Tibial artery (tissue), 4 donors: ENCODE measurements around the gene NEK4.

Source experiments
- DNase-seq, 2 donors: peaks; one replicate each; pipeline ENCODE4 v3.0.0-alpha.2; 2019
- H3K27ac ChIP-seq, 2 donors: fragments of 200-600 bp; sonication (generic) in 1 of 2; 1 replicate in 1 of 2; 2 replicates in 1 of 2; pipeline ENCODE4 v1.5.1; 2018 to 2019; ENCODE audit warnings: mild to moderate bottlenecking in 1 of 2
- H3K27me3 ChIP-seq, 2 donors: fragments of 200-600 bp; sonication (generic) in 1 of 2; one replicate each; pipeline versions ENCODE4 v1.5.1 to v1.6.0; 2016 to 2019
- H3K36me3 ChIP-seq, 3 donors: fragments of 200-600 bp; sonication (generic) in 2 of 3; one replicate each; pipeline ENCODE4 v1.5.1; 2016 to 2019; ENCODE audit warnings: mild to moderate bottlenecking in 2 of 3
- H3K4me1 ChIP-seq, 4 donors: fragments of 200-600 bp; sonication (generic) in 2 of 4; 1 replicate in 3 of 4; 2 replicates in 1 of 4; pipeline ENCODE4 v1.5.1; 2016 to 2019
- H3K4me3 ChIP-seq, 2 donors: fragments of 200-600 bp; sonication (generic) in 1 of 2; 1 replicate in 1 of 2; 2 replicates in 1 of 2; pipeline ENCODE4 v1.5.1; 2018 to 2019; ENCODE audit warnings: mild to moderate bottlenecking in 2 of 2
- H3K9me3 ChIP-seq, 3 donors: fragments of 200-600 bp; sonication (generic) in 1 of 3; one replicate each; pipeline ENCODE4 v1.5.1; 2016 to 2019
- CTCF ChIP-seq, 2 experiments: fragments of 200-600 bp in 1 of 2; fragments of 450-650 bp in 1 of 2; IDR thresholded peaks; one replicate each; pipeline ENCODE4 v1.5.1; 2017 to 2019; ENCODE audit warnings: antibody characterized with exemption in 2 of 2, mild to moderate bottlenecking in 1 of 2, moderate library complexity in 1 of 2
- intact Hi-C: fragments of 100-400 bp; cut with DNase I; formaldehyde crosslinking; loops from one replicate; pipeline ENCODE4 v1.15.0; 2023; ENCODE audit warnings: low total_unique reads

NEK4 gene

GRCh38 chr3:52798376-52798977 lies 27.7 kb upstream of the NEK4 start:
- Histone ChIP-seq H3K27me3 (no peaks in the 10 kb centered on the region), H3K4me1 (peaks cover 0 to 61% (median 36%) of the 10 kb centered on the region in 4 donors), H3K36me3 (peaks cover 8 to 20% (median 11%) of the 10 kb centered on the region in 3 donors), H3K9me3 (no peaks in the 10 kb centered on the region), H3K4me3 (no peak overlapping the region), H3K27ac (peak overlapping the region; percentile 63 to 88)
- DNase-seq = no peak
- no peak for TF ChIP-seq CTCF (IDR thresholded peaks at IDR 0.05)
- intact Hi-C loops = no loop called here

GRCh38 chr3:52796411-52796810 lies 25.7 kb upstream of the NEK4 start:
- Histone ChIP-seq H3K27ac (peak overlapping the region; percentile 83 to 88), H3K4me3 (no peak overlapping the region), H3K36me3 (peaks cover 4 to 13% (median 9%) of the 10 kb centered on the region in 3 donors), H3K9me3 (no peaks in the 10 kb centered on the region), H3K27me3 (no peaks in the 10 kb centered on the region), H3K4me1 (peaks cover 0 to 61% (median 38%) of the 10 kb centered on the region in 4 donors)
- intact Hi-C loops = no loop called here
- TF ChIP-seq CTCF (IDR thresholded peaks at IDR 0.05) = no peak
- no peak for DNase-seq

- no peak for TF ChIP-seq CTCF (IDR thresholded peaks at IDR 0.05)
- intact Hi-C loops = no loop called here
- H3K27ac ChIP-seq = peak overlapping the region; percentile 83 to 88
- H3K27me3 ChIP-seq = no peaks in the 10 kb centered on the region
- H3K4me3 ChIP-seq = peak overlapping the region; percentile 27 to 35
- no peak for DNase-seq
- H3K9me3 ChIP-seq = no peaks in the 10 kb centered on the region
- peaks cover 0 to 6% (median under 1%) of the 10 kb centered on the region in 3 donors for H3K36me3 ChIP-seq
- H3K4me1 ChIP-seq = peaks cover 0 to 61% (median 38%) of the 10 kb centered on the region in 4 donors
Observed at GRCh38 chr3:52795298-52795900, 24.7 kb upstream of the NEK4 start.

DNA sequence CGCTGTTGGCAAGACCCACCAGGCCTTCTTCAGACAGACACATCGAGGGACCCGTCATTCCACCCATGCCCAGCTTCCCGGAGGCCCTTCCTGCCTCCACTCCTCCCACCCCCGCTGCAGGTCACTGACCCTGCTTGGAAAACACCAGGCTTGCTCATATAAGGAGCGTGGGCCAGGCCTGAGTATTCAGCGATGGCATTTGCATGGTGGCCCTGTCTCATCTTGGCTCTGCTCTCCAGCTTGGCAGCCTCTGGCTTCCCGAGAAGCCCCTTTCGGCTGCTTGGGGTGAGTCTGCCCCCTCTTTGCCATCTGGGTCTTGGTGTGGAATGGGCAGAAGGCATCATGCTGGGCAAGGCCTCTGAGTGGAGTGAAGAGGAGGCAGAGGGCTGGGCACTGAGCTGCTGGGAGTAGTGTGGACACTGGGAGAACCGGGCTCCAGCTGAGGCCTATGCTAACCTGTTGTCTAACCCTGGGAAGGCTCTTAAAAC lies 23.9 kb upstream of the NEK4 start, which contains the start of gene ITIH3:
TSS of gene ITIH3 (plus strand) at position 185 of the 488 bp plus-strand sequence. CDS start at position 193, 8 bp downstream.
- DNase-seq = peak; percentile 39 to 85

More for the DNA sequence above, 23.9 kb upstream of the NEK4 start, which contains the start of gene ITIH3:
- intact Hi-C loops = no loop called here
- no peaks in the 10 kb centered on the region for H3K27me3 ChIP-seq
- H3K27ac ChIP-seq = peak within 1 kb of the TSS; percentile 83 to 88
- peaks cover 0 to 6% (median 0%) of the 10 kb centered on the region in 3 donors for H3K36me3 ChIP-seq
- peaks cover 0 to 55% (median 38%) of the 10 kb centered on the region in 4 donors for H3K4me1 ChIP-seq
- H3K4me3 ChIP-seq = peak within 1 kb of the TSS; percentile 27 to 35
- no peak for TF ChIP-seq CTCF (IDR thresholded peaks at IDR 0.05)
- no peaks in the 10 kb centered on the region for H3K9me3 ChIP-seq
